ENCODE measurements around the gene KCTD1. TPM values are rescaled to one million over a fixed set of nuclear protein-coding genes. Genes with fewer than 3 reads are reported as not detected.

The KCTD1 gene
- total RNA-seq, 2 donors from 2014 or later: 13.3 to 13.6 TPM

- Histone ChIP-seq H3K4me3 (no peak overlapping the region), H3K36me3 (no peaks in the 10 kb centered on the region), H3K9me3 (no peaks in the 10 kb centered on the region), H3K4me1 (no peaks in the 10 kb centered on the region), H3K9ac (ENCODE audit: low read depth in 2 of 2, low read length in 2 of 2) (no peak overlapping the region), H3K27ac (no peak overlapping the region), H3K27me3 (no peaks in the 10 kb centered on the region)
- no peak for DNase-seq
- TF ChIP-seq, protein P1, sequence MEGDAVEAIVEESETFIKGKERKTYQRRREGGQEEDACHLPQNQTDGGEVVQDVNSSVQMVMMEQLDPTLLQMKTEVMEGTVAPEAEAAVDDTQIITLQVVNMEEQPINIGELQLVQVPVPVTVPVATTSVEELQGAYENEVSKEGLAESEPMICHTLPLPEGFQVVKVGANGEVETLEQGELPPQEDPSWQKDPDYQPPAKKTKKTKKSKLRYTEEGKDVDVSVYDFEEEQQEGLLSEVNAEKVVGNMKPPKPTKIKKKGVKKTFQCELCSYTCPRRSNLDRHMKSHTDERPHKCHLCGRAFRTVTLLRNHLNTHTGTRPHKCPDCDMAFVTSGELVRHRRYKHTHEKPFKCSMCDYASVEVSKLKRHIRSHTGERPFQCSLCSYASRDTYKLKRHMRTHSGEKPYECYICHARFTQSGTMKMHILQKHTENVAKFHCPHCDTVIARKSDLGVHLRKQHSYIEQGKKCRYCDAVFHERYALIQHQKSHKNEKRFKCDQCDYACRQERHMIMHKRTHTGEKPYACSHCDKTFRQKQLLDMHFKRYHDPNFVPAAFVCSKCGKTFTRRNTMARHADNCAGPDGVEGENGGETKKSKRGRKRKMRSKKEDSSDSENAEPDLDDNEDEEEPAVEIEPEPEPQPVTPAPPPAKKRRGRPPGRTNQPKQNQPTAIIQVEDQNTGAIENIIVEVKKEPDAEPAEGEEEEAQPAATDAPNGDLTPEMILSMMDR (IDR thresholded peaks at IDR 0.05): no peak
- intact Hi-C loops (cut with DNase I): no loop called here
Observed at GRCh38 chr18:26471826-26472225, 76.5 kb downstream of the KCTD1 start.

- Histone ChIP-seq H3K4me3 (no peak overlapping the region), H3K9ac (ENCODE audit: low read depth in 2 of 2, low read length in 2 of 2) (no peak overlapping the region)
- intact Hi-C loops (cut with DNase I): no loop called here
Observed at GRCh38 chr18:26471027-26471426, 77.3 kb downstream of the KCTD1 start.

GRCh38 chr18:26470011-26470637 is 78.2 kb downstream of the KCTD1 start:
- H3K4me1 ChIP-seq: no peaks in the 10 kb centered on the region
- H3K27ac ChIP-seq: no peak overlapping the region
- intact Hi-C loops (cut with DNase I): no loop called here
- H3K36me3 ChIP-seq: no peaks in the 10 kb centered on the region
- H3K9me3 ChIP-seq: no peaks in the 10 kb centered on the region
- H3K9ac ChIP-seq (ENCODE audit: low read depth in 2 of 2, low read length in 2 of 2): no peak overlapping the region
- H3K4me3 ChIP-seq: no peak overlapping the region
- TF ChIP-seq, protein P1 (IDR thresholded peaks at IDR 0.05): no peak
- DNase-seq: no peak
- H3K27me3 ChIP-seq: no peaks in the 10 kb centered on the region

More at GRCh38 chr18:26471027-26471426, 77.3 kb downstream of the KCTD1 start:
- DNase-seq: no peak
- Histone ChIP-seq H3K27ac (no peak overlapping the region), H3K9me3 (no peaks in the 10 kb centered on the region), H3K4me1 (no peaks in the 10 kb centered on the region), H3K27me3 (no peaks in the 10 kb centered on the region), H3K36me3 (no peaks in the 10 kb centered on the region)
- TF ChIP-seq, protein P1 (IDR thresholded peaks at IDR 0.05): no peak

DNA sequence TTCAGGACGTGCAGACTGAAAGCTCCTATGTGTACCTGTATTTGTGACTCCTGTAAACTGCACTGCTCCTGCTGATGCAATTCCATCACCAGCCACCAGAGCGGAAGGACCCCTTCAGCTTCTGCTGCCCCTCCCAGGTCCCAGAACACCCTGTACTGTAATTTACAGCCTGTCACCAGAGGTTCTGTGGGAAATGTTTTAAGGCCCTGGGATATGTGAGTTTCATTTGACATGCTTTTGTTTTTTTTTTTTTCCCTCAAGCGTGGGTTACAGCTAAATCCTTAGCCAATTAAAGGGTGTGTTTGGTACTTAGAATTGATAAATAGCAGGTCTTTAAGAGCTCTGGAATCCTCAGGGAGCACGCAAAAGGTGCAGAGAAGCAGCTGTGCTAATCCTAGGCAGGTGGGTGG is 79.4 kb downstream of the KCTD1 start:
- Histone ChIP-seq H3K27ac (no peak overlapping the region), H3K27me3 (no peaks in the 10 kb centered on the region), H3K36me3 (no peaks in the 10 kb centered on the region), H3K9ac (ENCODE audit: low read depth in 2 of 2, low read length in 2 of 2) (no peak overlapping the region), H3K9me3 (no peaks in the 10 kb centered on the region), H3K4me1 (no peaks in the 10 kb centered on the region), H3K4me3 (no peak overlapping the region)
- TF ChIP-seq, protein P1 (IDR thresholded peaks at IDR 0.05): peak; percentile 37
- no peak for DNase-seq
- intact Hi-C loops (cut with DNase I): no loop called here

GRCh38 chr18:26466026-26466425 is 82.3 kb downstream of the KCTD1 start:
- H3K27ac ChIP-seq: no peak overlapping the region
- DNase-seq: no peak
- TF ChIP-seq, protein P1 (IDR thresholded peaks at IDR 0.05): no peak
- intact Hi-C loops (cut with DNase I): no loop called here
- H3K4me3 ChIP-seq: no peak overlapping the region
- H3K9me3 ChIP-seq: no peaks in the 10 kb centered on the region
- no peaks in the 10 kb centered on the region for H3K36me3 ChIP-seq
- H3K27me3 ChIP-seq: no peaks in the 10 kb centered on the region
- no peaks in the 10 kb centered on the region for H3K4me1 ChIP-seq
- no peak overlapping the region for H3K9ac ChIP-seq (ENCODE audit: low read depth in 2 of 2, low read length in 2 of 2)
